ENCODE data around the gene PRKAG2.

Gene PRKAG2

GRCh38 chr7:151524845-151525244, 352.1 kb downstream of the PRKAG2 start:
- DNase-seq, result no peak

- DNase-seq, result no peak
Observed at GRCh38 chr7:151524331-151524730, 352.6 kb downstream of the PRKAG2 start.

GRCh38 chr7:151520419-151521261, 356.3 kb downstream of the PRKAG2 start:
- DNase-seq, result no peak

GRCh38 chr7:151519765-151520418, 357.0 kb downstream of the PRKAG2 start, which contains the start of gene RHEB:
Gene RHEB, minus strand, starts transcription at chr7:151519895. Its CDS starts 384 bp downstream, at chr7:151519511.
- DNase-seq, result peak; percentile 91 to 99

- peak in 1 of 2 donors; percentile 58 for DNase-seq
Observed at GRCh38 chr7:151518947-151519764, 357.8 kb downstream of the PRKAG2 start.

- DNase-seq, result peak in 1 of 2 donors; percentile 13
Observed at GRCh38 chr7:151518105-151518946, 358.6 kb downstream of the PRKAG2 start.

GRCh38 chr7:151517601-151518104, 359.3 kb downstream of the PRKAG2 start:
- DNase-seq, result no peak

- DNase-seq, result no peak
Observed at GRCh38 chr7:151515276-151515565, 361.7 kb downstream of the PRKAG2 start.

- no peak for DNase-seq
Observed at GRCh38 chr7:151514461-151515275, 362.2 kb downstream of the PRKAG2 start.

- DNase-seq, result no peak
Observed at GRCh38 chr7:151513133-151513532, 363.8 kb downstream of the PRKAG2 start.

- no peak for DNase-seq
Observed at GRCh38 chr7:151512353-151512752, 364.6 kb downstream of the PRKAG2 start.

GRCh38 chr7:151511946-151512345, 365.0 kb downstream of the PRKAG2 start:
- DNase-seq, result no peak

- DNase-seq, result no peak
Observed at GRCh38 chr7:151511270-151511669, 365.6 kb downstream of the PRKAG2 start.

- DNase-seq, result no peak
Observed at GRCh38 chr7:151509670-151510333, 367.1 kb downstream of the PRKAG2 start.

GRCh38 chr7:151508991-151509390, 367.9 kb downstream of the PRKAG2 start:
- no peak for DNase-seq

GRCh38 chr7:151507806-151508205, 369.1 kb downstream of the PRKAG2 start:
- no peak for DNase-seq

GRCh38 chr7:151506901-151507382, 370.0 kb downstream of the PRKAG2 start:
- no peak for DNase-seq
